ENCODE results near the gene NFS1. TPM values are rescaled to one million over a fixed set of nuclear protein-coding genes. Genes with fewer than 3 reads are reported as not detected.
A peak's percentile ranks its signal among the peaks of the same experiment; 100 is the strongest.

The NFS1 gene
- total RNA-seq, 2 experiments from 2014 or later, result 10.6 to 11.5 TPM

DNA sequence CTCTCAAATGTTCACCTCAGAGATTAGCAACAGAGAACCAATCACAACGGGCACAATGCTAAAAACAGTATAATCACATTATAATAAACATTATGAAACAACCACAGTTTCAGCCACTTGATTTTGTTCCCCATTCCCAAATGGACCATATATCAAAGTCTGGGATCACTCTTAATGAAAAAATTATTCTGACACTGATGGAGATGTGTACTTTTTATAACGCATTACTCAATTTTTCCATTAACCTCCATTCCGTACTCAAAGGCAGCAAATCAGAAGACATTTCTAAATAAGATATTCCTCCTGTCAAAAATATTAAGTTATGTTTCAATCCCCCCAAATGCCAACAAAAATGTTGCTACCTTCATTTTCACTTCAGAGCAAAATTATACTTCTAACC lies 37.2 kb downstream of the NFS1 start:
- POLR2A ChIA-PET, result interaction anchor here (1.5 to 8.2 kb wide), 4 partner anchors 10 to 293 kb away, joined by 4 to 147 read pairs (median 68); partner anchors contain the start of genes RBM39, SCAND1 and SPAG4
- peaks cover 49% of the 10 kb centered on the region for H3K4me1 ChIP-seq (ENCODE audit: insufficient read depth, low read length)
- ATAC-seq (ENCODE audit: poor library complexity), result no peak
- peaks cover 73% of the 10 kb centered on the region for H3K4me1 Mint-ChIP-seq (ENCODE audit: low read depth)
- H3K36me3 ChIP-seq (ENCODE audit: insufficient read depth, low read length), result no peaks in the 10 kb centered on the region
- intact Hi-C loops (cut with DNase I, micrococcal nuclease), result loop anchor here (5.0 kb wide), 2 partner anchors 60 to 170 kb away; no protein-coding TSS in a partner anchor
- CTCF ChIA-PET, result interaction anchor here (8.1 kb wide), 1 partner anchor 43 kb away, joined by 57 read pairs; no protein-coding TSS in a partner anchor
- H3K27ac ChIP-seq (ENCODE audit: low read depth in 1 of 2, low read length in 2 of 2), result peak overlapping the region; percentile 39 to 99
- peak overlapping the region; percentile 89 for H3K4me3 Mint-ChIP-seq
- peak in 1 of 14 experiments; percentile 31 for DNase-seq
- H3K36me3 Mint-ChIP-seq (ENCODE audit: low read depth), result peaks cover 31% of the 10 kb centered on the region
- H3K4me3 ChIP-seq (ENCODE audit: low read length), result peak overlapping the region; percentile 97
- no peaks in the 10 kb centered on the region for H3K27me3 ChIP-seq (ENCODE audit: control insufficient read depth in 1 of 2, insufficient read depth in 2 of 2, low read length in 2 of 2)
- no peaks in the 10 kb centered on the region for H3K27me3 Mint-ChIP-seq
- H3K9me3 Mint-ChIP-seq, result no peaks in the 10 kb centered on the region
- H3K9me3 ChIP-seq (ENCODE audit: control insufficient read depth in 1 of 2, insufficient read depth in 1 of 2, low read length in 2 of 2), result no peaks in the 10 kb centered on the region
- peak overlapping the region; percentile 99 for H3K27ac Mint-ChIP-seq
- TF ChIP-seq, protein P1, sequence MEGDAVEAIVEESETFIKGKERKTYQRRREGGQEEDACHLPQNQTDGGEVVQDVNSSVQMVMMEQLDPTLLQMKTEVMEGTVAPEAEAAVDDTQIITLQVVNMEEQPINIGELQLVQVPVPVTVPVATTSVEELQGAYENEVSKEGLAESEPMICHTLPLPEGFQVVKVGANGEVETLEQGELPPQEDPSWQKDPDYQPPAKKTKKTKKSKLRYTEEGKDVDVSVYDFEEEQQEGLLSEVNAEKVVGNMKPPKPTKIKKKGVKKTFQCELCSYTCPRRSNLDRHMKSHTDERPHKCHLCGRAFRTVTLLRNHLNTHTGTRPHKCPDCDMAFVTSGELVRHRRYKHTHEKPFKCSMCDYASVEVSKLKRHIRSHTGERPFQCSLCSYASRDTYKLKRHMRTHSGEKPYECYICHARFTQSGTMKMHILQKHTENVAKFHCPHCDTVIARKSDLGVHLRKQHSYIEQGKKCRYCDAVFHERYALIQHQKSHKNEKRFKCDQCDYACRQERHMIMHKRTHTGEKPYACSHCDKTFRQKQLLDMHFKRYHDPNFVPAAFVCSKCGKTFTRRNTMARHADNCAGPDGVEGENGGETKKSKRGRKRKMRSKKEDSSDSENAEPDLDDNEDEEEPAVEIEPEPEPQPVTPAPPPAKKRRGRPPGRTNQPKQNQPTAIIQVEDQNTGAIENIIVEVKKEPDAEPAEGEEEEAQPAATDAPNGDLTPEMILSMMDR (IDR thresholded peaks at IDR 0.05), result no peak

DNA sequence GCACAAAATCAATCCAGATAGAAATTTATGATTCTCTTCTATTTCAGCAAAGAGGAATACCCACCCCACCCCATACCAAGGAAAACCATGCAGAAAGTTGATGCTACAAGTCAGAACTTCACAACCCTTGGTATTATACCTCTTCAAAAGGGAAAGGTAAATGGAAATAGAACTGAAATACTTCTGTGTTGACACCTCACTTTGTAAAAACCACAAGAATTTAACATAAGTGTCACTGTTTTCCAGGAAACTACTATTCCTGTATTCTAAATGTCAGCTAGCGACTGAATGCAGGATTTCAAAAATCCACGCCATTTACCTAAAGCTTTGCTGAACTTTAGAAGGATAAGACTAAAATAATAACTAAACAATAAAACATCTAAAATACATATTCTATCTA lies 38.1 kb downstream of the NFS1 start:
- Histone ChIP-seq H3K36me3 (ENCODE audit: insufficient read depth, low read length) (peaks cover 3% of the 10 kb centered on the region), H3K4me3 (ENCODE audit: low read length) (peak overlapping the region; percentile 97), H3K4me1 (ENCODE audit: insufficient read depth, low read length) (peaks cover 54% of the 10 kb centered on the region), H3K27me3 (ENCODE audit: control insufficient read depth in 1 of 2, insufficient read depth in 2 of 2, low read length in 2 of 2) (no peaks in the 10 kb centered on the region), H3K9me3 (ENCODE audit: control insufficient read depth in 1 of 2, insufficient read depth in 1 of 2, low read length in 2 of 2) (no peaks in the 10 kb centered on the region), H3K27ac (ENCODE audit: low read depth in 1 of 2, low read length in 2 of 2) (peak overlapping the region in 1 of 2 donors; percentile 99)
- ATAC-seq (ENCODE audit: poor library complexity) (no peak), DNase-seq (peak in 1 of 14 experiments; percentile 48)
- TF ChIP-seq, protein P1 (IDR thresholded peaks at IDR 0.05), result no peak
- Mint-ChIP-seq H3K27ac (peak overlapping the region; percentile 99), H3K27me3 (no peaks in the 10 kb centered on the region), H3K4me3 (peak overlapping the region; percentile 89), H3K9me3 (no peaks in the 10 kb centered on the region), H3K36me3 (ENCODE audit: low read depth) (peaks cover 31% of the 10 kb centered on the region), H3K4me1 (ENCODE audit: low read depth) (peaks cover 78% of the 10 kb centered on the region)
- POLR2A ChIA-PET, result interaction anchor here (1.5 to 8.2 kb wide), 4 partner anchors 9 to 293 kb away, joined by 4 to 147 read pairs (median 68); partner anchors contain the start of genes RBM39, SCAND1 and SPAG4
- intact Hi-C loops (cut with DNase I, micrococcal nuclease), result loop anchor here (5.0 kb wide), 2 partner anchors 59 to 169 kb away; no protein-coding TSS in a partner anchor
- CTCF ChIA-PET, result interaction anchor here (1.0 to 8.1 kb wide), 2 partner anchors 43 to 293 kb away, joined by 4 to 57 read pairs; partner anchors contain the start of gene SCAND1

DNA sequence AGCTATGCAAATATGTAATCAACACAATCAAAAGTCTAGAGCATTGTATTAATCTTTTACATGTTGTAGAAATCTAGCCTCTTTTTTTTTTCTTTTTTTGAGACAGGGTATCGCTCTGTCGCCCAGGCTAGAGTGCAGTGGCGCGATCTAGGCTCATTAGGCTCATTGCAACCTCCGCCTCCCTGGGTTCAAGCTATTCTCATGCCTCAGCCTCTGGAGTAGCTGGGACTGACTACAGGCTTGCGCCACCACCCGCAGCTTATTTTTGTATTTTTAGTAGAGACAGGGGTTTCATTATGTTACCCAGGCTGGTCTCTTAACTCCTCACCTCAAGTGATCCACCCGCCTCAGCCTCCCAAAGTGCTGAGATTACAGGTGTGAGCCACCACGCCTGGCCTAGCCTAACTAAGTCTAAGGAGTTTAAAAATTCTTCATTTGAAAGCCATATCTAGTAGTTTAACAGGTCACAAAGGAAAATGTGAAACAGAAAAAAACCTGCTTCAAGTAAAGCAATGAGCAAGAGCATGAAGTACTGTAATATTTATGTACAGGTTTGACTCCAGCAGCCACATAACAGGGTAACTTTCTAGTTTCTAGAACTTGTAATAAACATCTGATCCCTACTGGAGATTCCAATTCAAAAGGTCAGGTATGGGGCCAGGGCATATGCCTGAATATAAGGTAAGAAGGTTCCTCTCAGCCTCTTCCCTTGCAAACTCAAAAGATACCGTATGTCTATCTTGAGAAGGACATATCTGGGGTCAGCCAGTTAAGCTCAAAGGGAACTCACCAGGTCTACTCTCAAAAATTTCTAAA lies 38.8 kb downstream of the NFS1 start:
- intact Hi-C loops (cut with DNase I, micrococcal nuclease), result loop anchor here (5.0 kb wide), 2 partner anchors 58 to 168 kb away; no protein-coding TSS in a partner anchor
- TF ChIP-seq, protein P1 (IDR thresholded peaks at IDR 0.05), result no peak
- Mint-ChIP-seq H3K27ac (peak overlapping the region; percentile 99), H3K4me1 (ENCODE audit: low read depth) (peaks cover 78% of the 10 kb centered on the region), H3K27me3 (no peaks in the 10 kb centered on the region), H3K9me3 (no peaks in the 10 kb centered on the region), H3K4me3 (peak overlapping the region; percentile 89), H3K36me3 (ENCODE audit: low read depth) (peaks cover 31% of the 10 kb centered on the region)
- Histone ChIP-seq H3K27ac (ENCODE audit: low read depth in 1 of 2, low read length in 2 of 2) (peak overlapping the region in 1 of 2 donors; percentile 99), H3K9me3 (ENCODE audit: control insufficient read depth in 1 of 2, insufficient read depth in 1 of 2, low read length in 2 of 2) (no peaks in the 10 kb centered on the region), H3K4me1 (ENCODE audit: insufficient read depth, low read length) (peaks cover 54% of the 10 kb centered on the region), H3K36me3 (ENCODE audit: insufficient read depth, low read length) (peaks cover 6% of the 10 kb centered on the region), H3K27me3 (ENCODE audit: control insufficient read depth in 1 of 2, insufficient read depth in 2 of 2, low read length in 2 of 2) (no peaks in the 10 kb centered on the region), H3K4me3 (ENCODE audit: low read length) (no peak overlapping the region)
- CTCF ChIA-PET, result interaction anchor here (0.6 to 8.1 kb wide), 3 partner anchors 26 to 294 kb away, joined by 3 to 57 read pairs (median 4); partner anchors contain the start of gene SCAND1
- ATAC-seq (ENCODE audit: poor library complexity) (no peak), DNase-seq (no peak)
- POLR2A ChIA-PET, result interaction anchor here (0.9 to 8.2 kb wide), 5 partner anchors 8 to 294 kb away, joined by 3 to 147 read pairs (median 6); partner anchors contain the start of genes NFS1, RBM39, ROMO1 and SCAND1
